ENCODE measurements around the gene LDB2. TPM values are rescaled to one million over a fixed set of nuclear protein-coding genes. Genes with fewer than 3 reads are reported as not detected.

LDB2 gene
- total and polyA plus RNA-seq, 5 experiments from 2014 or later: 0.38 TPM; not detected in 4

DNA sequence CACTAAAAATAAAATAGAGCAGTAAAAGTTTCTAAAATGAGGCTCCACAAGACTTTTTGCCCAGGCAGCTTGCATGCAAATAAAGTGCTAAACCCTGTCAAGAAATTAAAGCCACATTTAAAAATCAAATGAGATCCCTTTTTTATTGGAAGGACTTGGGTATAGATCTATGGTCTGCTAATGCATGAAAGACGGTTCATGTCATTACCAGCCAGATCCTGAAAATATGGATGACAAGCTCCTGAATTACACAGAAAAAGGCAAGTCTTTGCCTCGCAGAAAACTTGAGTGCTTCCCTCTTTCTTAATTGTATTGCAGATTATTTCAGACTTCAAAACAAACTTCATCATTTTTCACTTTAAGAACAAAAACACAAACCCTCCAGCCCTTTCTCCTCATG, 169.6 kb downstream of the LDB2 start:
- no peak for ATAC-seq
- Mint-ChIP-seq H3K4me3 (no peak overlapping the region), H3K27me3 (peaks cover 2 to 29% (median 9%) of the 10 kb centered on the region in 5 donors), H3K27ac (no peak overlapping the region), H3K4me1 (no peaks in the 10 kb centered on the region), H3K9me3 (peaks cover under 1 to 19% (median 14%) of the 10 kb centered on the region in 9 donors), H3K36me3 (peaks cover 0 to 10% (median 0%) of the 10 kb centered on the region in 3 donors)
- no peak for DNase-seq
- POLR2A ChIA-PET: no interaction called here

GRCh38 chr4:16728111-16728510, 170.3 kb downstream of the LDB2 start:
- H3K4me3 Mint-ChIP-seq: no peak overlapping the region
- no peak overlapping the region for H3K27ac Mint-ChIP-seq

GRCh38 chr4:16727218-16727617, 171.2 kb downstream of the LDB2 start:
- DNase-seq (no peak), ATAC-seq (no peak)
- Mint-ChIP-seq H3K4me1 (no peaks in the 10 kb centered on the region), H3K9me3 (peaks cover 9 to 29% (median 19%) of the 10 kb centered on the region in 9 donors), H3K27ac (no peak overlapping the region), H3K4me3 (no peak overlapping the region), H3K27me3 (peaks cover 2 to 33% (median 14%) of the 10 kb centered on the region in 5 donors), H3K36me3 (peaks cover 0 to 15% (median 0%) of the 10 kb centered on the region in 3 donors)
- POLR2A ChIA-PET: no interaction called here

More at GRCh38 chr4:16728111-16728510, 170.3 kb downstream of the LDB2 start:
- Mint-ChIP-seq H3K36me3 (peaks cover 0 to 15% (median 0%) of the 10 kb centered on the region in 3 donors), H3K27me3 (peaks cover 2 to 33% (median 14%) of the 10 kb centered on the region in 5 donors), H3K4me1 (no peaks in the 10 kb centered on the region), H3K9me3 (peaks cover 8 to 26% (median 19%) of the 10 kb centered on the region in 9 donors)
- DNase-seq (no peak), ATAC-seq (no peak)
- POLR2A ChIA-PET: no interaction called here

GRCh38 chr4:16726368-16727050, 171.9 kb downstream of the LDB2 start:
- Mint-ChIP-seq H3K4me3 (no peak overlapping the region), H3K36me3 (peaks cover 0 to 15% (median 0%) of the 10 kb centered on the region in 3 donors), H3K9me3 (peaks cover 9 to 29% (median 19%) of the 10 kb centered on the region in 9 donors), H3K27me3 (peaks cover 2 to 33% (median 14%) of the 10 kb centered on the region in 5 donors), H3K4me1 (no peaks in the 10 kb centered on the region), H3K27ac (no peak overlapping the region)
- DNase-seq (no peak), ATAC-seq (no peak)
- POLR2A ChIA-PET: no interaction called here

DNA sequence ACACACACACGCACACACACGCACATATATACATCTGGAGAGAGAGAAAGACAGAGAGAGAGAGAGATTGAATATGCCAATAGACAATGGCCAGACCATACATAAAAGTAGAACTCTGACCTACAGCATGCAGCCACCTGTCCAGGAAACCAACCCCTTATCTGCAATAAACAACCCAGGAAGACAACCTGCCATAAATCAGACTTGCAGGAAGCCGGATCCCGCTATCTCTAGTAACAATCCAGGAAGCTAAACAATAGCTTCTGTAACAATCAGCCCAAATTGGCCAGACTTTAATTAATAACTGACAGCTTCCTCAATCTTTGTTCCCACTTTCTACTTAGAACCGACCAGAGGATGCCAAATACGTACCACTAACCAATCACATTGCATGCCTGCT, 173.2 kb downstream of the LDB2 start:
- no peak for ATAC-seq
- Mint-ChIP-seq H3K27ac (no peak overlapping the region), H3K4me1 (no peaks in the 10 kb centered on the region), H3K27me3 (peaks cover 2 to 27% (median 10%) of the 10 kb centered on the region in 5 donors), H3K4me3 (no peak overlapping the region), H3K36me3 (peaks cover 0 to 15% (median 0%) of the 10 kb centered on the region in 3 donors), H3K9me3 (peaks cover 9 to 29% (median 19%) of the 10 kb centered on the region in 9 donors)
- DNase-seq: no peak
- POLR2A ChIA-PET: no interaction called here

DNA sequence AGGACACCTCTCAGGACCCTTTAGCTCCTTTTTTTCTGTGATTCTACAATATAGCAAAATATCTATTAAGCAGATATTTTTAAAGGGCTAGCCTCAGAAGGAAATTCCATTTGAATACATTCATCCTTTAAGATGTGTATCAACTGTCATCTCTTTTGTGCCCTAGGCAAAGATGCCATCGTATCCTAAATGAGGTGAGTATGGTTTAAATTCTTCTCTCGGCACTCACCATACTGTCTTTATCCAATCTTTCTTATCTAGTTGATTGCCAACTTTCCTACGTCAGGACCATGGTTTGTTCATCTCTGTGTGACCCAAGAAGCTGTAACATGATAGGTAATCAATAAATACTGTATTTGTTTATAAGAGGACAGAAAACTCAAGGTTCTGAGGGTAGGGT, 176.0 kb downstream of the LDB2 start:
- no peaks in the 10 kb centered on the region for H3K4me1 Mint-ChIP-seq
- DNase-seq (no peak), ATAC-seq (no peak)
- H3K9me3 Mint-ChIP-seq: peaks cover 9 to 29% (median 19%) of the 10 kb centered on the region in 9 donors
- no peak overlapping the region for H3K4me3 Mint-ChIP-seq
- peaks cover 0 to 15% (median 0%) of the 10 kb centered on the region in 3 donors for H3K36me3 Mint-ChIP-seq
- POLR2A ChIA-PET: no interaction called here
- no peak overlapping the region for H3K27ac Mint-ChIP-seq
- H3K27me3 Mint-ChIP-seq: peaks cover 2 to 16% (median 10%) of the 10 kb centered on the region in 5 donors

DNA sequence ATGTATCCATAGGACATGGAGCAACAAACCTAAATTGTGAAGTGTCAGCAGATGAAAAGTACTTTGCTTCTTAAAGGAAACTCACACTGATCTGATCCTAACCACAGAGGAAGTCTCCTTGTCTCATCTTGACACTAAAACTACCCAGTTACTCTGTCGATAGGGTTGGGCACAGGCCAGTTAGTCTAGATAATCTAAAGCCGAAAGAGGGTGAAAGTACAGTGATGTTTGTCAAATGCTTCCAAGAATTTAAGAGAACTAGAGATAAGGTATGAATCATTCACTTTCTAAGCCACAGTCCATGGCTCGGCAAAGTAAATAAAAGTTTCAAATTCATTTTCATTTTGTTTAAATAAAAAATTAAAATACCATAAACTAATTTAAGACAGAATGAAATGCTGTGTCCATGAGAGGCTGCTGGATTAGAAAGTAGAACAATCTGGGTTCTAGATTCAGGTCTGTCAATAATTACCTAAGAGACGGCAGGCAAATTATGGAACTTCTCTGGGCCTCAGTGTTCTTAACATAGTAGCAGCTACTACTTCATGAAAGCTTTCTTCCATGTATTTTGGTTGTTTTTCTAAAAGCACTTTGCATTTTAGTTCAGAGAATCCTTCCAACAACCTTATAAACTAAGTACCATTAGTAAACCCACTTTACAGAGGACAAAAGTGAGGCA, 176.7 kb downstream of the LDB2 start:
- POLR2A ChIA-PET: no interaction called here
- Mint-ChIP-seq H3K9me3 (peaks cover 9 to 29% (median 19%) of the 10 kb centered on the region in 9 donors), H3K4me1 (no peaks in the 10 kb centered on the region), H3K27me3 (peaks cover 2 to 13% (median 7%) of the 10 kb centered on the region in 5 donors), H3K27ac (no peak overlapping the region), H3K36me3 (peaks cover 0 to 15% (median 0%) of the 10 kb centered on the region in 3 donors), H3K4me3 (no peak overlapping the region)
- ATAC-seq: no peak
- no peak for DNase-seq

- H3K27me3 Mint-ChIP-seq: peaks cover 2 to 13% (median 7%) of the 10 kb centered on the region in 5 donors
- H3K36me3 Mint-ChIP-seq: peaks cover 0 to 15% (median 0%) of the 10 kb centered on the region in 3 donors
- no peaks in the 10 kb centered on the region for H3K4me1 Mint-ChIP-seq
- H3K27ac Mint-ChIP-seq: no peak overlapping the region
- no peak for DNase-seq
- peaks cover 9 to 28% (median 18%) of the 10 kb centered on the region in 9 donors for H3K9me3 Mint-ChIP-seq
- no peak for ATAC-seq
- H3K4me3 Mint-ChIP-seq: no peak overlapping the region
- POLR2A ChIA-PET: no interaction called here
Measured at GRCh38 chr4:16720761-16721160, 177.7 kb downstream of the LDB2 start.

DNA sequence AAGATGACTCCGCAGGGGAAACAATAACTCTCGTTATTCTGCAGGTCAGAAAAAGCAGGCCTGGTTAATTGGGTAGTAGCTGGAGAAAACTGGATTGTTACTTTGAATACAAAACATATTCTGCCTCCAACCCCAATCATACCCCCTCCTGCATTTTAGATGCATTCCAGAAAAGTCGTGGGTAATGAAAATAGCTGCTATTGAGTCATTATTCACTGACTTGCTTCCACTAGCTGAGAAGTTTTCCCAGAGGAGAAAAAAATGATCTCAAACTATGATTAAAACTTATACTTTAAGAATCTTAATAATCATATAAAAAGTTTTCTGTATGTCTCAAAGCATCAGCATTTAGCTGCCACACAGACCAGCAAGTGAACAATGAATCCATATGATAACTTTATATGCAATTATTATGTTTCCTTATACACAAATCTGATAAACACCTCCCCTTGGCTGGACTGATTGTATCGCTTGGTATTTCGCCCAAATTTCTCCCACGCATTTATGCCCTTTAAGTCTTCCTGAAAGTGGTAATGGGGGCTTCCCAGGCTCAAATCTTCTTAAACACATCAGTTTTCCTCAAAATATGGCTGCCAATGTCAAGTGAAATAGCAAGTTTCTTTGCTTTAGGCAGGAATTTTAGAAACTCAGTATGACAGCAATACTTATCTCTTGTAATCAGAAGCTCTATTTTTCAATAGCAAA, 181.0 kb downstream of the LDB2 start:
- Mint-ChIP-seq H3K27me3 (peaks cover 0 to 4% (median 1%) of the 10 kb centered on the region in 5 donors), H3K27ac (no peak overlapping the region), H3K36me3 (no peaks in the 10 kb centered on the region), H3K9me3 (peaks cover 0 to 5% (median 0%) of the 10 kb centered on the region in 9 donors), H3K4me1 (no peaks in the 10 kb centered on the region), H3K4me3 (no peak overlapping the region)
- POLR2A ChIA-PET: no interaction called here
- DNase-seq: no peak
- ATAC-seq: no peak

- Mint-ChIP-seq H3K4me3 (no peak overlapping the region), H3K27ac (no peak overlapping the region), H3K36me3 (no peaks in the 10 kb centered on the region), H3K4me1 (no peaks in the 10 kb centered on the region), H3K9me3 (peaks cover 0 to 9% (median 0%) of the 10 kb centered on the region in 9 donors), H3K27me3 (peaks cover 0 to 6% (median 2%) of the 10 kb centered on the region in 5 donors)
- no peak for DNase-seq
- POLR2A ChIA-PET: no interaction called here
- ATAC-seq: no peak
Measured at GRCh38 chr4:16715482-16715881, 183.0 kb downstream of the LDB2 start.

GRCh38 chr4:16714191-16714590, 184.3 kb downstream of the LDB2 start:
- DNase-seq: no peak
- POLR2A ChIA-PET: no interaction called here
- peaks cover 0 to 3% (median 0%) of the 10 kb centered on the region in 9 donors for H3K9me3 Mint-ChIP-seq
- H3K27ac Mint-ChIP-seq: no peak overlapping the region
- no peak overlapping the region for H3K4me3 Mint-ChIP-seq
- no peaks in the 10 kb centered on the region for H3K4me1 Mint-ChIP-seq
- H3K27me3 Mint-ChIP-seq: peaks cover 0 to 6% (median 2%) of the 10 kb centered on the region in 5 donors
- no peak for ATAC-seq
- no peaks in the 10 kb centered on the region for H3K36me3 Mint-ChIP-seq

DNA sequence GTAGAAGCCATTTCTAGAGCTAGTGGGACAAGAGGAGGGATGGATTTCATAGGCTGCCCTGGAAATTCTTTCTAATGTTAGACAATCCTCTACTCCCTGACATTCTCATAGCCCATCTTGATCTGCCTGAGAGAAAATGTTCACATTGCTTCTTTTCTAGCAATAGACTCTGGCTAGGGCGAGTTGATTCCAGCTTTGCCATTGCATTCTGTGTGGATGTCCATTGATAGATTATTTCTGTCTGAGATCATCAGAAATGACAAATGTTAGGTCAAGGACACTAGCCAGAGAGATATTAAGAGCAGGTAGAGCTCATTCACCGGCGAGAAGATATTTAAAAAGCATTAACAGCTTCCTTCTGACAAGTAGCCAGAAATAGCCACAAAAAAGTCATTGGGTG, 184.7 kb downstream of the LDB2 start:
- Mint-ChIP-seq H3K27me3 (peaks cover 0 to 6% (median 2%) of the 10 kb centered on the region in 5 donors), H3K36me3 (no peaks in the 10 kb centered on the region), H3K27ac (no peak overlapping the region), H3K9me3 (peaks cover 0 to 3% (median 0%) of the 10 kb centered on the region in 9 donors), H3K4me1 (no peaks in the 10 kb centered on the region), H3K4me3 (no peak overlapping the region)
- ATAC-seq: no peak
- POLR2A ChIA-PET: no interaction called here
- DNase-seq: no peak

- POLR2A ChIA-PET: no interaction called here
- H3K4me1 Mint-ChIP-seq: no peaks in the 10 kb centered on the region
Measured at GRCh38 chr4:16713271-16713670, 185.2 kb downstream of the LDB2 start.

More at GRCh38 chr4:16713271-16713670, 185.2 kb downstream of the LDB2 start:
- ATAC-seq (no peak), DNase-seq (no peak)
- H3K9me3 Mint-ChIP-seq: peaks cover 0 to 6% (median 0%) of the 10 kb centered on the region in 9 donors
- peaks cover 0 to 9% (median 2%) of the 10 kb centered on the region in 5 donors for H3K27me3 Mint-ChIP-seq
- no peak overlapping the region for H3K27ac Mint-ChIP-seq
- H3K4me3 Mint-ChIP-seq: no peak overlapping the region
- peaks cover 0 to 3% (median 0%) of the 10 kb centered on the region in 3 donors for H3K36me3 Mint-ChIP-seq

Data from naive thymus-derived CD8-positive, alpha-beta T cell (primary cell).